GM19372 (cell line): Measurements from ENCODE around the gene EIF4E1B.
"Not testable (repeated sequence)": the region's sequence is repeated elsewhere in the genome, so short reads cannot be mapped to it uniquely, and the experiment has no call there.

Experiments
- ATAC-seq: cut with Tn5 transposase; IDR thresholded peaks from one replicate; pipeline ENCODE4 v1.9.1; 2021; ENCODE audit warnings: mild to moderate bottlenecking, low read depth, moderate library complexity; ENCODE audit not compliant: unreplicated experiment

EIF4E1B gene

GRCh38 chr5:176629853-176630680 is at the start of gene EIF4E1B, which contains the start of gene SNCB:
EIF4E1B (plus strand) TSS chr5:176630675; CDS start chr5:176642788, 12,113 bp downstream.
SNCB (minus strand) TSS chr5:176630534; CDS start chr5:176629654, 880 bp downstream.
- ATAC-seq: peak; percentile 85

DNA sequence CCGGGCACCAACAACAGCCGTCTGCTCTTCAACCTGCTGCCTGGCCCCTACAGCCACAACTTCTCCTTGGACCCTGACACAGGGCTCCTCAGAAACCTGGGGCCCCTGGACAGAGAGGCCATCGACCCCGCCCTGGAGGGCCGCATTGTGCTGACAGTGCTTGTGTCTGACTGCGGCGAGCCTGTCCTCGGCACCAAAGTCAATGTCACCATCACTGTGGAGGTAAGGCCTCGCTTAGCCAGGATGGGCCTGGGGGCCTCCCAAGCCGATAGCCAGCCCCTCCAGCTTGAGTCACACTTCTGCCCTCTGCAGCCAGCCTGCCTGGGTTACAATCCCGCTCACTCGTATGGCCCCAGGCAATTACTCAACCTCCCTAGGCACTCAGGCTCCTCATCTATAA is 49.1 kb upstream of the EIF4E1B start:
- no peak for ATAC-seq

DNA sequence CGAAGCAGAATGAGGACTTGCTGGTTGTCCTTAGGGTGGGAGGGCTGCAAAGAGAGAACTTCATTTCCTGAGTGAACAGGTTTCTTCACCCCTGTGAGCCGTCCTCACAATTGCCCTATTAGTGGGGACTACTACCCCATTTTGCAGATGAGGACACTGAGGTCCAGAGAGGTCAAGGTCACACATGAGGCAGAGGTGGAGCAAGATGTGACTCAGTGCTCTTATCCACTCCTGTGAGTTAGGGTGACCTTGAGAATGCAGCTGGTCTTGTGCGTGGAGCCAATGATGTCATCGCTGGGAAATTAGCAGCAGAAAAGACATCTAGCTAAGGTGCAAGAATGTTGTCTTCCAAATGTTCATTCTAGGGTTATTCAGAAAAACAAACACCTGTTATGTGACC is 47.4 kb upstream of the EIF4E1B start:
- ATAC-seq: no peak

DNA sequence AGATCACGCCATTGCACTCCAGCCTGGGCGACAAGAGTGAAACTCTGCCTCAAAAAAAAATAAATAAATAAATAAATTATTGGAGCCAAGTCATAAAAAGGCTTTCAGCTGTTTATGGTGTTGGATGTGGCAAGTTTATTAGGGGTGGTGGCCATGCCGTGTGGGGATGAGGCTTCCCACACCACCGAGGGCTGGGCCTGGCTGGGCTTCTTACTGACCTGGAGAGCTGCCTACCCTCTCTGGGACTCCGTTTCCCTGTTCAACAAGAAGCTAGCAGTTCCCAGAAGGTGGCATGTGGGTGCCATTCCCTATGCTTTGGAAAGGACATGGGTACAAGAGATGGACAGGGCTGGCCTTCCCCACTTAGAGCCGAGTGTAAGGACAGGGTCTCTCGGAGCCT is 43.1 kb upstream of the EIF4E1B start:
- no peak for ATAC-seq

DNA sequence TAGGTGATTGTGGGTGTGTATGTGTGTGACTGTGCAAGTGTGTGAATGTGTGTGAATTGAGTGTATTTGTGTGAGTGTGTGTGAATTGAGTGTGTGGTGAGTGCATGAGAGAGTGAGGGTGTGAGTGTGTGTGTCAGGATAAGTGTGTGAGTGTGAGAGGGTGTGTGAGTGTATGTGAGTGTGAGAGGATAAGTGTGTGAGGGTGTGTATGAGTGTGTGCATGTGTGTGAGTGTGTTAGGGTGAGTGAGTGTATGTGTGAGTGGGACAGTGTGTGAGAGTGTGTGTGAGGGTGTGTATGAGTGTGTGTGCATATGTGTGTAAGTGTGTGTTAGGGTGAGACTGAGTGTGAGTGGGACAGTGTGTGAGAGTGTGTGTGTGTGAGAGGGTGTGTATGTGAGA is 42.2 kb upstream of the EIF4E1B start:
- ATAC-seq: no peak

DNA sequence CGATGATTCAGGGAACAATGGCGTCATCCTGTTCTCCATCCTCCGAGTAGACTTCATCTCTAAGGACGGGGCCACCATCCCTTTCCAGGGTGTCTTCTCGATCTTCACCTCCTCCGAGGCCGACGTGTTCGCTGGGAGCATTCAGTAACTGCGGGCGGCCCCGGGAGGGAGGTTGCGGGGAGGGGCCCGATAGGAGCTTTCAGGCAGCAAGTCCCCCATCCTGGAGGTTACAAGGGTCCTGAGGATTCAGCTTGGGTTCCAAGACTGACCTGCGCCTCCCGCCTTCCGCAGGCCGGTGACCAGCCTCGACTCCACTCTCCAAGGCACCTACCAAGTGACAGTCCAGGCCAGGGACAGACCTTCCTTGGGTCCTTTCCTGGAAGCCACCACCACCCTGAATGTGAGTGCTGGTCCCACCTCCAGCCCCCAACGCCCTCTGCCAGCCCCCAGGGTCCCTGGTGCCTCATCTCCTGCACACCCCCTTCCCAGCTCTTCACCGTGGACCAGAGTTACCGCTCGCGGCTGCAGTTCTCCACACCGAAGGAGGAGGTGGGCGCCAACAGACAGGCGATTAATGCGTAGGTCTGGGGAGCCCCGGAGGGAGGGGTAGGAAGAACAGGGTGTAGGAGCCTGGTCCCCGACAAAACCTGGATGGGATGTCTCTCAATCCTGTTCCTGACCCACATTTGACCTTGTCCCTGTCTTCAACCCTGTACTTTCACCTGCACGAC is 41.3 kb upstream of the EIF4E1B start:
- ATAC-seq: no peak

DNA sequence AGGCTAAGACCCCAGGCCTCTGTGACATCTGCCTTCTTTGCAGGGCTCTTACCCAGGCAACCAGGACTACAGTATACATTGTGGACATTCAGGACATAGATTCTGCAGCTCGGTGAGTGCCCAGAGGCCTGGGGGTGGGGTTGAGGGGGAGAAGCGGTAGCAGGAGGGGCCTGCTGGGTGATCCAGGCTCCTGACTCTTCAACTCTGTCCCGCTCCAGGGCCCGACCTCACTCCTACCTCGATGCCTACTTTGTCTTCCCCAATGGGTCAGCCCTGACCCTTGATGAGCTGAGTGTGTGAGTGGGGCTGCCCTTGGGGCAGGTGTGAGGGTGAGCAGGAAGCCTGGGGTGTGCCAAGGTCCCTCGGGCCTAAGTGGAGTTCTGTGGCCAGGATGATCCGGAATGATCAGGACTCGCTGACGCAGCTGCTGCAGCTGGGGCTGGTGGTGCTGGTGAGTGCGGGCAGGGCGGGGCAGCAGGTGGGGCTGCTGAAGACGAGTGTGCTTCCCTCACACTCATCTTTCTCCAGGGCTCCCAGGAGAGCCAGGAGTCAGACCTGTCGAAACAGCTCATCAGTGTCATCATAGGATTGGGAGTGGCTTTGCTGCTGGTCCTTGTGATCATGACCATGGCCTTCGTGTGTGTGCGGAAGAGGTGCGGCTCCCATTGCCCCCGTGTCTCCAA is 40.3 kb upstream of the EIF4E1B start:
- no peak for ATAC-seq

DNA sequence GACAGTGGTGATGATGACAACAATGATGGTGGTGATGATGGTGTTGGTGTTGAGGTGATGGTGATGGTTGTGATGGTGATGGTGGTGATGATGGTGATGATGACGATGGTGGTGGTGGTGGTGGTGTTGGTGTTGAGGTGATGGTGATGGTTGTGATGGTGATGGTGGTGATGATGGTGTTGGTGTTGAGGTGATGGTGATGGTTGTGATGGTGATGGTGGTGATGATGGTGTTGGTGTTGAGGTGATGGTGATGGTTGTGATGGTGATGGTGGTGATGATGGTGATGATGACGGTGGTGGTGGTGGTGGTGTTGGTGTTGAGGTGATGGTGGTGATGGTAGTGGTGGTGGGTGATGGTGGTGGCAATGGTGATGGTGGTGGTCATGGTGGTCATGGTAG is 38.8 kb upstream of the EIF4E1B start:
- not testable (repeated sequence) for ATAC-seq

GRCh38 chr5:176592573-176592972 is 37.9 kb upstream of the EIF4E1B start:
- no peak for ATAC-seq

- ATAC-seq: no peak
These were observed 37.1 kb upstream of the EIF4E1B start for GRCh38 chr5:176593273-176593869.

GRCh38 chr5:176594554-176594953 is 35.9 kb upstream of the EIF4E1B start:
- ATAC-seq: no peak

DNA sequence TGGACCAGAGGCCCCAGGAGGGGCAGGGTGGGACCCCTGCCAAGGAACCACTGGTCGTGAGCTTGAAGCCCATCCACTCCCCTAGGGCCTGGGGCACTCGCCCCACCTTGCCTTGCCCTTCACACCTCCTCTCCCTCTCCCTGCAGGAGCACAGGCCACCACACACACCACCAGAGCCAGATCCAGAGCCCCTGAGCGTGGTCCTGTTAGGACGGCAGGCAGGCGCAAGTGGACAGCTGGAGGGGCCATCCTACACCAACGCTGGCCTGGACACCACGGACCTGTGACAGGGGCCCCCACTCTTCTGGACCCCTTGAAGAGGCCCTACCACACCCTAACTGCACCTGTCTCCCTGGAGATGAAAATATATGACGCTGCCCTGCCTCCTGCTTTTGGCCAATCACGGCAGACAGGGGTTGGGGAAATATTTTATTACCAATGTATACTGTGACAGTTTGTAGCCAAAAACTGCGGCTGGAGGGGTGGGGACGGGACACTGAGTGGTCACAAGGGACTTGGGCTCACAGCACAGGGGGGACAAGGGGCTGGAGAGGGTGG is 35.0 kb upstream of the EIF4E1B start:
- no peak for ATAC-seq

- ATAC-seq: no peak
These were observed 34.3 kb upstream of the EIF4E1B start for GRCh38 chr5:176596069-176596644.

DNA sequence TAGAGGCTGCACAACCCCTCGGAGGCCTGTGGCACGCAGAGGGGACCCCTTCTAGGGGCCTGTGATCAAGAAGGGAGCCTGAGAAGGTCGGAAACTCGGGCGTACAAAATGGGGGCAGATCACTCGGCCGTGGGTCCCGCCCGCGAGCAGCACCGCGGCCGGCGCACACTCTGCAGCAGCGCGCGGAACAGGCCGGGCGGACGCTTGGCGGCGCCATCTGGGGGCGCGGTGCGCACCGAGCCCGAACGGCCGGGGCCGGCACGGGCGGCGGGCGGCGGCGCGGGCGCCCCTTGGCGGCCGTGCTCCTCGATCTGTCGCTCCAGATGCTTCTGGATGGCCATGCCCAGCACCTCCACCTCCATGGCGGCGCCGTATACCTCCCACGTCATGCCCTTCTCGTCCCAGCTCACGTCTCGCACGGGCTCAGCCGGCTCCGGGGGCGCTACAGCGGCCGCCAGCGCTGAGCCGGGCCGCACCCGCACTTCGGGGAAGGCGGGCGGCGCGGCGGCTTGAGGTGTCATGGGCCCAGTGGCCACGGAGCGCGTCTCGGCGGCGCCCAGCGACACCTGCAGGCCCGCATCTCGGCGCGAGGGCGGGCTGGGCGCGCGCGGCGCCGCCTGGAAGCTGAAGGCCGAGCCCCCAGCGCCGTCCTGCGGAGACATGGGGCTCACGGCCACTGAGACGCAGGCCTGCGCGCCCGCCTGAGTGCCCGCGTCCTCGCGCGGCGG is 33.6 kb upstream of the EIF4E1B start:
- ATAC-seq: no peak

DNA sequence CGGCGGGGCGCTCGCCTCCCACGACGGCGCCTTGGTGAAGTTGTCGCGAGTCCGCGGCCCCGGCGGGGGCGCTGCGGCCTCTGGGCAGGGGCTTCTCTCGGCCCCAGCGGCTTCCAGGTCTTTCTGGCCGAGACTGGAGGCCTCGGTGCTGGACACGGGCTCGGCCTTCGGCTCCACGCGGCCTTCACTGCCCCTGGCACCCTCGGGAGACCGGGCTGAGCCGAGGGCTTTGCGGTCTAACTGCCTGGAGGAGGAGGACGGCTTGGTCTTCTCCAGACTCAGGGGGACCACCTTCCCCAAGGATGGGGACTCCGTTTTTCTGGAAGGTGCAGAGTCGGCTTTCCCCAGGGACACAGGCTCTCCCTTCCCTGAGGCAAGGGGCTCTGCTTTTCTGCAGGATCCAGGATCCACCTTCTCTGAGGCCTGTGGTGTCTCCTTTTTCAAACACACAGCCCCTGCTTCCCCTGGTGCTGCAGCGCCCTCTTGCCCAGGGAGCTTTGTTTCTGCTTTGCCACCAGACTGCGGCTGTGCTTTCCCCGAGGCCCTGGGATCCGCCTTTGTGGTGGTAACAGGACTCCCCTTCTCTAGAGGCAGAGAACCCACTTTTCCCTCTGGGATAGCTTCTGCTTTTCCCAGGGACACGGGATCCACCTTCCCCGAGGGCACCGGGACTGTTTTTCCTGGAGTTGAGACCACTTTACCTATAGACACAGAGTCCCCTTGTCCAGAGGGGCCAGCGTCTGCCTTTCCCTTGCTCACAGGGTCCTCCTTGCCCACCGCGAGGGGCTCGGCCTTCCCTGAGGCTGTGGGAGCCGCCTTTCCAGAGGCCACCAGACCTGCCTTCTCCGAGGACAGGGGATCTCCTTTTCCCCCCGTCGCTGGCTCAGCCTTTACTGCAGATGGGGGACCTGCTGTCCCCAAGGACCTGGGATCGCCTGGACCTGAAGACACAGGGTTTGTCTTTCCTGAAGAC is 32.8 kb upstream of the EIF4E1B start:
- ATAC-seq: no peak

GRCh38 chr5:176599749-176600430 is 30.6 kb upstream of the EIF4E1B start:
- not testable (repeated sequence) for ATAC-seq

GRCh38 chr5:176601901-176602482 is 28.5 kb upstream of the EIF4E1B start:
- no peak for ATAC-seq
